Effector memory CD4-positive, alpha-beta T cell (primary cell): ENCODE measurements around the gene RB1.

Experiments
- DNase-seq, 3 donors: peaks; one replicate each; pipeline ENCODE4 v3.0.0-alpha.2; 2020
- H3K27ac ChIP-seq: 2 replicates; pipeline ENCODE4 v1.7.0; 2013; ENCODE audit warnings: mild to moderate bottlenecking, low read length, moderate library complexity; ENCODE audit not compliant: insufficient read depth, poor library complexity, severe bottlenecking
- H3K27me3 ChIP-seq: replicated peaks from 2 replicates; pipeline ENCODE4 v1.7.0; 2013; ENCODE audit warnings: mild to moderate bottlenecking, low read length; ENCODE audit not compliant: insufficient read depth, control insufficient read depth, poor library complexity, severe bottlenecking
- H3K36me3 ChIP-seq: 2 replicates; pipeline ENCODE4 v1.7.0; 2013; ENCODE audit warnings: mild to moderate bottlenecking, low read length, moderate library complexity; ENCODE audit not compliant: control insufficient read depth, insufficient read depth
- H3K4me1 ChIP-seq: 2 replicates; pipeline ENCODE4 v1.7.0; 2013; ENCODE audit warnings: low read length, mild to moderate bottlenecking; ENCODE audit not compliant: control insufficient read depth, insufficient read depth, poor library complexity, severe bottlenecking
- H3K4me3 ChIP-seq: 2 replicates; pipeline ENCODE4 v1.7.0; 2013; ENCODE audit warnings: low read length, low read depth, mild to moderate bottlenecking; ENCODE audit not compliant: insufficient read depth, poor library complexity, severe bottlenecking
- H3K9me3 ChIP-seq: 2 replicates; pipeline ENCODE4 v1.7.0; 2013; ENCODE audit warnings: mild to moderate bottlenecking, low read length, moderate library complexity; ENCODE audit not compliant: control insufficient read depth

The RB1 gene

GRCh38 chr13:48383384-48383783, 79.8 kb downstream of the RB1 start:
- Histone ChIP-seq H3K36me3 (peaks cover 11% of the 10 kb centered on the region), H3K4me1 (no peaks in the 10 kb centered on the region)
- no peak for DNase-seq

GRCh38 chr13:48386816-48387215, 83.3 kb downstream of the RB1 start:
- Histone ChIP-seq H3K4me1 (no peaks in the 10 kb centered on the region), H3K27ac (no peak overlapping the region), H3K9me3 (no peaks in the 10 kb centered on the region), H3K36me3 (peaks cover 3% of the 10 kb centered on the region), H3K27me3 (no peaks in the 10 kb centered on the region), H3K4me3 (no peak overlapping the region)
- no peak for DNase-seq

More at GRCh38 chr13:48383384-48383783, 79.8 kb downstream of the RB1 start:
- no peaks in the 10 kb centered on the region for H3K27me3 ChIP-seq
- no peaks in the 10 kb centered on the region for H3K9me3 ChIP-seq
- H3K4me3 ChIP-seq = no peak overlapping the region
- H3K27ac ChIP-seq = no peak overlapping the region

GRCh38 chr13:48391257-48391656, 87.7 kb downstream of the RB1 start:
- no peak for DNase-seq
- Histone ChIP-seq H3K36me3 (peaks cover 10% of the 10 kb centered on the region), H3K27me3 (no peaks in the 10 kb centered on the region), H3K4me3 (no peak overlapping the region), H3K27ac (no peak overlapping the region), H3K4me1 (no peaks in the 10 kb centered on the region), H3K9me3 (no peaks in the 10 kb centered on the region)

GRCh38 chr13:48393030-48393697, 89.6 kb downstream of the RB1 start:
- Histone ChIP-seq H3K9me3 (no peaks in the 10 kb centered on the region), H3K36me3 (peaks cover 10% of the 10 kb centered on the region), H3K27ac (no peak overlapping the region), H3K27me3 (no peaks in the 10 kb centered on the region), H3K4me3 (no peak overlapping the region), H3K4me1 (no peaks in the 10 kb centered on the region)
- no peak for DNase-seq

GRCh38 chr13:48393698-48394085, 90.1 kb downstream of the RB1 start:
- H3K4me3 ChIP-seq = no peak overlapping the region
- H3K27me3 ChIP-seq = no peaks in the 10 kb centered on the region
- H3K4me1 ChIP-seq = peaks cover 3% of the 10 kb centered on the region
- peaks cover 10% of the 10 kb centered on the region for H3K36me3 ChIP-seq
- H3K9me3 ChIP-seq = no peaks in the 10 kb centered on the region
- no peak for DNase-seq
- H3K27ac ChIP-seq = no peak overlapping the region

GRCh38 chr13:48397744-48398143, 94.2 kb downstream of the RB1 start:
- H3K27me3 ChIP-seq = no peaks in the 10 kb centered on the region
- no peak overlapping the region for H3K27ac ChIP-seq
- no peak for DNase-seq
- H3K4me3 ChIP-seq = no peak overlapping the region
- no peaks in the 10 kb centered on the region for H3K9me3 ChIP-seq
- H3K4me1 ChIP-seq = peaks cover 7% of the 10 kb centered on the region
- peaks cover 6% of the 10 kb centered on the region for H3K36me3 ChIP-seq

GRCh38 chr13:48398450-48399095, 95.0 kb downstream of the RB1 start:
- Histone ChIP-seq H3K27me3 (no peaks in the 10 kb centered on the region), H3K36me3 (peaks cover under 1% of the 10 kb centered on the region), H3K4me1 (peaks cover 13% of the 10 kb centered on the region), H3K27ac (peak overlapping the region; percentile 1), H3K4me3 (no peak overlapping the region), H3K9me3 (no peaks in the 10 kb centered on the region)
- DNase-seq = no peak

- peaks cover 13% of the 10 kb centered on the region for H3K4me1 ChIP-seq
- H3K36me3 ChIP-seq = no peaks in the 10 kb centered on the region
- H3K9me3 ChIP-seq = no peaks in the 10 kb centered on the region
- DNase-seq = no peak
- H3K27ac ChIP-seq = peak overlapping the region; percentile 2
- no peak overlapping the region for H3K4me3 ChIP-seq
- no peaks in the 10 kb centered on the region for H3K27me3 ChIP-seq
Measured at GRCh38 chr13:48400090-48400694, 96.6 kb downstream of the RB1 start.

- no peaks in the 10 kb centered on the region for H3K9me3 ChIP-seq
- H3K27me3 ChIP-seq = no peaks in the 10 kb centered on the region
- DNase-seq = no peak
- H3K4me3 ChIP-seq = no peak overlapping the region
- H3K27ac ChIP-seq = peak overlapping the region; percentile 2
- H3K36me3 ChIP-seq = no peaks in the 10 kb centered on the region
- peaks cover 13% of the 10 kb centered on the region for H3K4me1 ChIP-seq
Measured at GRCh38 chr13:48400850-48401291, 97.3 kb downstream of the RB1 start.

GRCh38 chr13:48401480-48401879, 97.9 kb downstream of the RB1 start:
- Histone ChIP-seq H3K4me3 (no peak overlapping the region), H3K4me1 (peaks cover 13% of the 10 kb centered on the region), H3K27ac (peak overlapping the region; percentile 2), H3K9me3 (no peaks in the 10 kb centered on the region), H3K27me3 (no peaks in the 10 kb centered on the region), H3K36me3 (no peaks in the 10 kb centered on the region)
- no peak for DNase-seq
